Activated T-cell treated with anti-CD3 and anti-CD28 coated beads for 24 hours (primary cell): ENCODE results near the gene EDEM1.
A peak's percentile ranks its signal among the peaks of the same experiment; 100 is the strongest.
"Not testable (repeated sequence)": the region's sequence is repeated elsewhere in the genome, so short reads cannot be mapped to it uniquely, and the experiment has no call there.

Experiments used
- DNase-seq: peaks from one replicate; pipeline ENCODE4 v3.0.0-alpha.2; 2020; ENCODE audit warnings: low read depth

Gene EDEM1

DNA sequence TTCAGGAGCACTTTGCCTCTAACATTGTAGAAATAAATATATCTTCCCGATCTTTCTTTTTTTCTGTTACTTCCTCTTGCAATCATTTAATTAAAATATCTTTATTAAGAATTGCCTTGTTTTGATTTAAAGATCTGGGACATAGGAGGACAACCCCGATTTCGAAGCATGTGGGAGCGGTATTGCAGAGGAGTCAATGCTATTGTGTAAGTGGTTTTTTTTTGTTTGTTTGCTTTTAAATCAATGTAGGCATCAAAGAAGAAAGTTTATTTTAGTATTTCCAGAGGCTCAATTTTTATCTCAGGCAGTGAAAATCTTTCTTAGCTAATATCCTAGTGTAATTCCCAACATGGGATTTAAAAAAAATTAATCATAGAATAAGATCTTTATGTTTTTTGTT, 15.5 kb upstream of the EDEM1 start:
- DNase-seq, result no peak

DNA sequence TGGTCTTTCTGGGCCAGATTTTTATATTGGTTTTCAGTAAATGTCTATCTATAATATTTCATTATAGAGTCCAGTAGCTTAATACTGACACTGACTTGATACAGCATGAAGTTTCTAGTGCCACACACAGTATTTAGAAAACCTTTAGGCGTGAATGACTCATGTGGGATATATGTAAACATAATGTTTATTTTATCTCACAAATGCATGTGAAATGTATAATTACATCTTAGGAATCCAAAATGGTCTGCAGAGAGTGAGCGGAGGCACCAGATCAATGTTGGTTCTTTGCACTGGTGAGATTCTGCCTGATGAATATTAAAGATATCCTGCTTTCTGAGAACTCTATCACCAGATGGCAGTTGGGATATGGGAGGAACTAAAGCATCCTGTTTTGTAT, 8.5 kb upstream of the EDEM1 start:
- not testable (repeated sequence) for DNase-seq

DNA sequence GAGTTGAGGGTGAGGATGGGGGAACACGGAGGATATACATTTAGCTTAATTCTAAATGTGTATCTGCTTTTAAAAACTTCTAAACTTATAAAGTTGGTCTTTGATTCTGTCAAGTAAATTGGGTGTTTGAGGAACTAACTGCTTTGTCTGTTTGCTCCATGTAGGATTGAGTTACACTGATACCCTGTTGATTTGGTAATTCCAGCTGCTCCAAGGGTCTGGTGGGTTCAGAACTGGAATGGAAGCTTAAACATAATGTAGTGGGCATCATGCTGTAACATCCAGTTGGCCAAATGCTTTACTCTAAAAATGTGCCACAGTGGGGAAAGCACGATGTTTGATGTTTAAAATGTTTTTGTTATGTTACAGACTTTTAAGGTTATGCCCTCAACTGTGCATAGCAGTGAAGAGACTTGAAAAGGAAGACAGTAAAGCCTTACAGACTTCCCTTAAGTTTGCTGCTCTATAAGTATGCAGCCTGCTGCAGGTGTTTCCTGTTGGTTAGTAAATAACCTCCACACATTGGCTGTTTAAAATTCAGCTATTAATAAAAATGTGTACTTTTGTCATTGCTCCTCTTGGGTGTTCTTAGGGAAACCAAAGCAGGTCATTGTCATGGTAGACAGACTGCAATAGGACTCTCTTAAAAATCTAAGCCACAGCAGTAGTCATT, 5.9 kb upstream of the EDEM1 start:
- no peak for DNase-seq

DNA sequence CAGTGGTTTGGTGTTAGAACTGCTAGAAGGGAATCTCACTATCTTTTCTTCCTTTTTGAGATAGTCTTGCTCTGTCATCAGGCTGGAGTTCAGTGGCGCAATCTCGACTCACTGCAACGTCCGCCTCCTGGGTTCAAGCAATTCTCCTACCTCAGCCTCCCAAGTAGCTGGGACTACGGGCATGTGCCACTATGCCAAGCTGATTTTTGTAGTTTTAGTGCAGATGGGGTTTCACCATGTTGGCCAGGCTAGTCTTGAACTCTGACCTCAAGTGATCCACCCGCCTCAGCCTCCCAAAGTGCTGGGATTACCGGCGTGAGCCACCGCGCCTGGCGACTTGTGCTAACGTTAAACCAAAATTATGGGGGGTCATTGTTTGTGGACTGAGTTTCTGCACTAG, 3.8 kb upstream of the EDEM1 start:
- not testable (repeated sequence) for DNase-seq

DNA sequence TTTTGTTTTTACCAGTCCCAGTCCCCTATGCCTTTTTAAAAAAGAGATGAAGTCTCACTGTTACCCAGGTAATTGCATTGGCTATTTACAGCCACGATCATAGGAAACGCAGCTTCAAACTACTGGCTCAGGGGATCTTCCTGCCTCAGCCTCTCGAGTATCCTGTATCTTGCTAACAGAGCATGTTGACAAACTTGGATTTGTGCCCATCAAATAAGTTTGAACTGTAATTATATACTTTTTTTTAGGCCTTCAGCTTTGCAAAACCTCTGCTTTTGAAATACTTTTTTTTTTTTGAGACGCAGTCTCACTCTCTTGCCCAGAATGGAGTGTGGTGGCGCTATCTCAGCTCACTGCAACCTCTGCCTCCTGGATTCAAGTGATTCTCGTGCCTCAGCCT, 3.0 kb upstream of the EDEM1 start:
- DNase-seq, result no peak

DNA sequence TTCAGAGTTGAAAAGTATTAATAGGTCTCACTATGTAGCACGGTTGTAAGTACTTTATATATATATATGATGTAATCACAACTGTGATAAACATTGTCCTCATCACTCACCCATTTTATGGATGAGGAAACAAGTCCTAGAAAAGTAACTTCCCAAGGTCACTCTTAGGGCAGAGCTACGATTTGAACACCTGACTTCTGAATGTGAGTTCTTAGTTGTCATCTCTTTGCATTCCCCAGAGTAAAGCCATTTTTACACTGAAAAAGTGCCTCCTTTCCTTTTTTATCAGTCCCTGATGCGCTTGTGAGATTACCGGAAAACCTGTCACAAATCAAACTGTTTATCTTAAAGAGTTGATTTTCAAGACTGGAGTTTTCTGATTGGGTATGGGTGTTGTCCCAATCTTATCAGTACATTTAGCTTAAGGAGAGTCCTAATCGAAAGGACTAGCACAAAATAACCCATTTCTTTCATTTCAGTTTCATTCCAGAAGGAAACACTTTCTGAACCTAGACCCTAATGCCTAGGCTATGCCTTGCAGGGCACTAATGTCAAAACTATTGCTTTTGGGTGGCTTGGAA, 2.3 kb upstream of the EDEM1 start:
- DNase-seq, result no peak

DNA sequence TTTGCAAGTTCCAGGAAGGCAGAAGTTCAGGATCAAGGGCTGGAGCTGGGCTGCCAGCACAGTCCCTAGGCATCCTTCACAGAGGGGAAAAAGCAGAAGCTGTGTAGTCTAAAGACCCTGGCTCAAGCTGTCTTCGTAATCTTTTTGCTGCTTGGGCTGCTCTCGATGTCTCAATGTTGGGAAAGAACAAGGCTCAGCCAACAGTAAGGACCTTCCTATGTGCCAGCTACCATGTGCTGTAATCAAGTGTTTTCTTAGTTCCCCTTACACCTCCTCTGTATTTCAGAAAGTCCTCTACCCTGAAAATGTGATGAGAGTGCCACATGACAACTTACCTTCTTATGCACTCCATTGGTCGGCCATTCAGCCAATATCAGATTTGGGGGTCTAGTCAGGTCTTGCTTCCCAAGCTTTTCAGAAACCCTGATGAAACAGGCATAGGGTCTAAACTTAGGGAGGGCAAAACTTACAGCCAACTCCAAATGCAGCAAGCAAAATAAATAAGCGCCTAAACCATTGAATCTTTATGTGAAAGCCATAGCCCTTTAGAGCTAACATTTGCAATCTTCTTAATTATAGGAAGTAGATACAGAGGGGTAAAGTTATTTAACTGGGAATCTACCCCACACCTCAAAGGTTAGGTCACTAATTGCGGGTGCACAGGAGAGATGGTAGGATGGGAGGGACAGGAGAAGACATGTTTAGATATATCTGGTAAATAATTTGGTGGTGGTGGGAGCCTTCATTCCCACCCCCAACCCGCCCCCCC, 1.2 kb upstream of the EDEM1 start:
- no peak for DNase-seq

DNA sequence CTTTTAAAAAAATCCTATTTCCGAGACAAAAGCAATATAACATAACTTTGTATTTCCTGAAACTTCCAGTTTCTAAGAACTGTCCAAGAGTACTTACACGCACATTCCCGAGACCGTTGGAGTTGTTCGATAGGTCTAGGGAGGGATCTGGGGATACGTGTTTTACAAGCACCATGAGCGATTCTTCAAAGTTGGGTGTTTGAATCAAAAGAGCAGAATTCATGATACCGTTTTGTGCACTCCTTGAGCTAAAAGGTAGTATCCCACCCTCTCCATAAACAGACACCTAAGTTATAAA, 700 bp upstream of the EDEM1 start:
- DNase-seq, result no peak

DNA sequence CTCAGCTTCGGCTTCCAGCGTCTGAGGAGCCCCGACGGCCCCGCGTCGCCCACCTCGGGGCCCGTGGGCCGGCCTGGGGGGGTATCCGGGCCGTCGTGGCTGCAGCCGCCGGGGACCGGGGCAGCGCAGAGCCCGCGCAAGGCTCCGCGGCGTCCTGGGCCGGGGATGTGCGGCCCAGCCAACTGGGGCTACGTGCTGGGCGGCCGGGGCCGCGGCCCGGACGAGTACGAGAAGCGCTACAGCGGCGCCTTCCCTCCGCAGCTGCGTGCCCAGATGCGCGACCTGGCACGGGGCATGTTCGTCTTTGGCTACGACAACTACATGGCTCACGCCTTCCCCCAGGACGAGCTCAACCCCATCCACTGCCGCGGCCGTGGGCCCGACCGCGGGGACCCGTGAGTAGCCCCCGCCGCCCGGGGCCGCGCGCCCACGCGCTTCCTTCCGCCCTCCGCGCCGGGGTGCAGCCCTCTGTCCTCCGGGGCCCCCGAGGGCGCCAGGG, 462 bp downstream of the EDEM1 start:
- DNase-seq, result peak; percentile 40

DNA sequence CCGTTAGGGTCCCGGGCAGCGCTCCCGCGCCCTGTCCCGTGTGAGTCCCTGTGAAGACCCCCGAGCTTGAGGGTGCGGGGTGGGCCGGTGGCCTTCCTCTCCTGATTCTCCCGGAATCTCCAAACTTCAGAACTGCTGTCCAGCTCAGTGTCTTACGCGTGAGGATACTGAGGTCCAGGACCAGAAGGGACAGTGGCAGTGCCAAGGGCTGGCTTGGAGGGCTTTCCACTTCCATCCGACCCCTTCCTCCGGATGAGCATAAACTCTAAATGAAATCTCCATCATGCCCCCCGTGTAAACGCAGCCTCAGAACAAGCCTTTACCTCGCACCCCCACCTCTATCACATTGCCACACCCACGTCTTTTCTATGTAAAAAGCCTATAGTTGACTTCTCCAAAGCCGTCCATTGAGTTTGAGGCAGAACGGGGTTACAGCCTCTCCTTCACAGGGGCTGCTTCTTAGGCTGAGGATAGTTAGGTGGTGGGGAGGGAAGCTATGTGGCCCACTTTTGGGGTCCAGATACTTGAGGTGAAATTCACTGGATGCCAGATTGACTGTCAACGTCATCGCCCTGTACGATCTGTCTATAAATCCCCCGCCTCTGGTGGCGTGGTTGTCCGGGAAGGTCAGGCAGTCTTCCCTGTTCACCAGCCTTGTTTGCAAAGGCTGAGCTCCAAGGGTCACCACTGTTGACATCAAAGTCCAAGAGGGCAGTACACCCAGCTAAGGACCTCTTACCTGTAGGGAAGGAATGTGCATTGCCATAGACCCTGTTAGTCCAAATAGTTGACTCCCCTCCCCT, 1.1 kb downstream of the EDEM1 start:
- DNase-seq, result peak; percentile 33

DNA sequence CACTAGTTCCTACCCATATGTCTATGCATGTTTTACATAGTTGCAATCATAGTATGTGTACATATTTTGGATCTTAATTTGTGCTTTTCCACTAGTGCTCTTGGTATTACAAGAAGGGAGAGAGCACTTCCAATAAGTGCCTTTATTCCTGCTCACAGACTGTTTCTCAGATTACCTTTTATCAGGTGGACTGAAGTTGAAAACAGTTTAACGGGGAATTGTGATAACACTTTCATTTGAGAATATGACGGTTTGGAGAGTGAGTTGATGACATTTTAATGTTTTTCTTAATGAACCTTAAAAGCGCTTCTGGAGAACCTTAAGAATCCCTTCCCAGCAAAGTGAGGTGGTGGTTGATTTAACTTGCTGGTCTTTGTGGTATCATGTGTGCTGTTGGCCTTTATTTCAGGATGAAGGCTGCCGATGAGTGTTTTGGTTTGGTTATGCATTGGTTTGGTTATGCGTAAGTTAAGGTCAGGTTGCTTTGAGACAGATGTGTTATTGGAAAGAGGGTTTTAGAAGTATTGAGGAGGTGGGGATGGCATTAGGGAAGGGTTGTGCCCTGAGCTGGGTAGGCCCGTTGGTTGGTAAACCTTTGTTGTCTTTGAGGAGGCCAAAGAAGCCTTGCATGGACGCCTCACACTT, 2.8 kb downstream of the EDEM1 start:
- DNase-seq, result no peak

DNA sequence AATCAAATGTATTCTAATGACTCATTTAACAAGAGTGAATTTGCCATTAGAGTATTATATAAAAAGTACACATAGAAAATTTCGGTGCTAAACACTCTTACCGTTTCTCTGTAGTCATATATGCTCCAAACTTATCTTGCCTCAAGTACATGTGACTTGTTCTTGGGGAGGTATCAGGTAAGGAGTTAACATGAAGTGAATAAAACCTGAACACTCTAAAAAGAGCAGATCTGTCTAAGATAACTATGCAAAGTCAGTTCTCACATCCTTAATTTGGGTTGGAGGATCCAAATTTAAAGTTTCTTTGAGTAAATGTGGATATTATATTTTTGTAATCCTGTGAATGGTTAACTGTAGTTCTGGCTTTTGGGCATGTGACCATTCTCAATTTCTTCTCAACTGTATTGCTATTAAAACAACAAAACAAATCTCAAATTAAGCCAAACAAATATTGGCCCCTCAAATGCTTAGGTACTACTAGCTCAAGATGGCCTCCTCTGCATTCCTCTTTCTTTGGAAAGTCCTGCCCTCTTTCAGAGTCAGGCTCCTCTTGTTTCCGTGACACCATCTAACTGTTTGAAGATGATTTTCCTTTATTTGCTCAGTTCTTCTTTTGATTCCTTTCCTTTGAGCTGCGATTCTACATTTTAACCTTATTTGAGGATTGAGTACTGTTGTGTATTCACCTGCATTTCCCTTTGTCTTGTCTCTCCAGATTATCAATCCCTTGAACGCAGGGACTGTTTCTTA, 4.2 kb downstream of the EDEM1 start:
- DNase-seq, result no peak

DNA sequence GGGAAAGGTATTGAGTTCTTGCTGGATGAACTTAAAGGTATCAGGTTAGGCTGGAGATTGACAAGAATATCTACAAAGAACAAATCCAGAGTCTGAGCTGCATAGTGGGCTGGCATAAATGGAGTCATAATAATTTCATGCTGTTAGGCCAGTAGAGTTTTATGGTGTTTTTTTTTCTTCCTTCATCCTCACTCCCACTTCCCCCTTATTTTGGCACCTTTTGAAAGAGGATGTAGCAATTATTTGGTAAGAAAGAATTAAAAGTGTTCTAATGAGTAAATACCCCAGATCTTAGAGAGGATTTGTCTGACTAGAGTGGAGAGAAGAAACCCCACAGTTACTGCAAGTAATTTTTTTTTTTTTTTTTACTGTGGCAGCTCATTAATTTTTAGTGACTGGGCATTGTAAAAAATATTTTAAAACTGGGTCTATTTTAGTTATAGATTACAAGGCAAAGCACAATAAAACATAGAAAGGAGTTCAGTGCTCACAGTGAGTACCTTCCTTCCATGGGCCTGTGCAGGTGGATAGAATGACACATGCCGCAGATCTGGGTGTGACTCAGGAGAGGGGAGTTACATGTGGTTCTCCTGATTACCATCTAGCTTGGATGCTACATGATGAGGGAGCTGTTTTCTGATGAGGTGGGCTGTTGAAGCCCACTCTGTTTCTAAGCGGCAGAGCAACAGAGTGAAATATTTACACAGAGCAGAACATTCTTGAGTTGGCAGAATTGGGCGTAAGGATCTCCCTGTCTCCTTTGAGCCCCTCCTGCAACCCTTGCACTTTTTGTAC, 5.3 kb downstream of the EDEM1 start:
- DNase-seq, result peak; percentile 38

DNA sequence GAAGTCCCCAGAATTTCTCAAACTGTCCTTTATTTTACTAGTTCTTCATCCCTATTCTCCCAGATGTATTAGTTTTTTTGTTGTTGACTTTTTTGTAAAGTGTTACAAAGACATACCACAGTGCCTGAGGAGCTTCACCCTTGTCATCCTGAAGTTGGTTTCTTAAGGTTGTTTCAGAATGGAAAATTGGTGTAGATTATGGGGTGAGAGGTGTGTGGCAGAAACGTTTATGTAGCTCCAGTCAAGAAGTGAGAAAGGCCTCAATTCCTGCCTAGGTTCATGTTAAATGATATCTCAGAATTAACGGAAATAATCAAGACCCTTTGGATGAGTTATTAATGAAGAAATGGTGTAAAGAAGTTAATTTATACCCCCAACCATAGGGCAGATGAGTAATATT, 6.8 kb downstream of the EDEM1 start:
- DNase-seq, result no peak

DNA sequence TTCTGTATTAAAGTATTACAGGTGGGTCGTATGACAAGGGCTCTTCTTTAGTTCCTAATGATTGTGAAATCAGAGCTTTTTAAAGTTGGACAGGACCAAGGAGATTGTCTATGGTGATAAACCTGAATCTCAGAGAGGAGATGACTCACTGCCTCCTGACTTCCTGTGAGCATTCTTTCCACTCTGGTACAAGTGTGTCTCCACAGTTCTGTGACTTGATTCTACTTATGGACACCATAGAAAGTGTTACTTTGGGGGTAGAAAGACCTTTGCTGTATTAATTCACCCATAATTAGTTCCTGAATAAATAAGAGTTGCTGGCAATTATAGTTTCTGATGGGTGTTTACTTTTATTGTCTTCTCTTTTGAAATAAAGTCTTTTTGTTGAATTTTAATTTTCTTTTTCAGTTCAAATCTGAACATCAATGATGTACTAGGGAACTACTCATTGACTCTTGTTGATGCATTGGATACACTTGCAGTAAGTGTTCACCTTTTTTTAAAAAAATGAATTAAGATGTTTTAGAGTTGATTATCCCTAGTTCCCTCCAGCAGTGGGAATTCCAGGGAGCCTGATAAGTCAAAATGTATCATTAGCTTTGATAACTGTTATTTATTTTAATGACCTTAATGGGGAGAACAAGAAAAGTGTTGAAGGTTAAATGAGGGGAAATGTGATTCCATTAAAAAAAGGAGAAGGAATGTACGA, 7.4 kb downstream of the EDEM1 start:
- no peak for DNase-seq

DNA sequence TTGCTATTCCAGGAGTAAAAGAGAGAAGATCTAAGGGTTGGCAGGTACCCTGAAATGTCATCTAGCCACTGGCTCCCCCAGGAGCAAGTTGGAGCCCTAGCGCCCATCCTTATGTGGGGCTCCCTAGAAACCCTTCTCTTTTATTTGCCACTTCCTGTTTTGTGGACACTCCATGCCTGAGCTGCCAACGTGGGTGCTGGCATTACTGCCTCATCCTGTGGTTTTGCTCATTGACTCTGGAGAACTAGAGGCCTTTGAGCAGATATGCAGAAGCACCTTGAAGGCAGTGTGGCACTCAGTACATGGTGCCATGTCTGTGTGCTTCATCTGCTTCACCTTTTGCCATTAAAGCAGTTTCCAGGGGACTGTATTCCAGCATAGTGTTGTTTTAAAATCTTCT, 8.1 kb downstream of the EDEM1 start:
- no peak for DNase-seq

DNA sequence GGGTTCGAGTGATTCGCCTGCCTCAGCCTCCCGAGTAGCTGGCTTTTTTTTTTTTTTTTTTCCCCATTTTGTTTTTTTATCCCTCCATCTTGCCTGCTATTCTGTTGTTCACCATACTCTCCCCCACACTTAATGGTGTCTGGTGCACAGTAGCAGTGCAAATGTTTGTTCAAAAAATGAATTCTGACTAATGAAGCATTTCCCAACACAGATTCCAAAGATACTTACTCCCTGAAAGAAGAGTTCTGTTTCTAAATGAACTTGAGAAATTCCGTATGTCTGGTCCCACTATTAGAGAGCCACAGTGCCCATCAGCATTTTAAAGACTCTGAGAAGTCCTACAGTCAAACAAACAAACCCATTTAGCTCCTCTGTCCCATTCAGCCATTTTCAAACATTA, 9.5 kb downstream of the EDEM1 start:
- DNase-seq, result no peak

DNA sequence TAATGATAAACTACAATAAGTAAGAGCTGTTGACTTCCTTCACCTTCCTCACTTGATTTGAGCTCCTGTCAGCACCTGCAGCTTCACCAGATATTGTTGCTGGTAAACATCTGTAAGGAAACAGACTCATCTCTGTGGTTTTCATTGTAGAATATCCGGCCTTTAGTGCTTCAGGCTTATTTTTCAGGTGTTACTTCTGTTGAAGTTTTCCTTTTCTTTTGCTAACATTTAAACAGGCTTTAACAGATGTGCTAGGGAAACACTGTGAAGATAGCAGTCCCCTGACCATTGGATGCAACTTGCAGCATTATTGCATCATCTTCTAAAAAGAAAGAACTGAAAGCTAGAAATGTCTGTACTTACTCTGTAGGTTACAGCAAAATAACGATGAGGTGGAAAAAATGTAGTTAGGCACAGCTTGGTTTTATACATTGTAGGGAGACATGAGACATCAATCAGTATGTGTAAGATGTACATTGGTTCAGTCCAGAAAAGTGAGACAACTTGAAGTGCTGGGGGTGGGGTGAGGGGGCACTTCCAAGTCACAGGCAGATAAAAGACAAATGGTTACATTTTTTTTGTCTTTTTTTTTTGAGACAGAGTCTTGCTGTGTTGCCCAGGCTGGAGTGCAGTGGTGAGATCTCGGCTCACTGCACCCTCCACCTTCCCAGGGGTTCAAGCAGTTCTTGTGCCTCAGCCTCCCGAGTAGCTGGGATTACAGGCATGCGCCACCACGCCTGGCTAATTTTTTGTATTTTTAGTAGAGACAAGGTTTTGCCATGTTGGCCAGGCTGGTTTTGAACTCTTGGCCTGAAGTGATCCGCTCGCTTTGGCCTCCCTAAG, 10.2 kb downstream of the EDEM1 start:
- no peak for DNase-seq

DNA sequence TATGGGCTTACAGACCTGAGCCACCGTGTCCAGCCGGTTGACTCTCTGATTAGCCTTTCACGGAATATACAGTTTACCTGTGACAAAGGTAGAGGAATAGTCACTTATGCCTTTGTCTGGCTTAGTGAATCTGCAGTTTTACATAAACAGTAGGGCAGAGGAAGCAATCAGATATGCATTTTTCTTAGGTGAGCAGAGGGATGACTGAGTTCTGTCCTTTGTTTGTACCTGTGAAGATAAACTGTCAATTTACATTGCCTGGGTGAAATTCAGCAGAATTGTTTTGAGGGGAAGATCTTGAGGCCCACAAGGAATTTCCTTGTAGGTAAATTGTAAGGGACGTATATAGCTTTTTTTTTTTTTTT, 10.8 kb downstream of the EDEM1 start:
- no peak for DNase-seq
